SKM-1 (cell line): ENCODE measurements around the gene OGDHL.
"Not testable (repeated sequence)": the region's sequence is repeated elsewhere in the genome, so short reads cannot be mapped to it uniquely, and the experiment has no call there.

Source experiments
- DNase-seq: peaks from one replicate; lab custom pipeline; 2025; ENCODE audit not compliant: unreplicated experiment; lab: John Stamatoyannopoulos, UW

OGDHL gene

DNA sequence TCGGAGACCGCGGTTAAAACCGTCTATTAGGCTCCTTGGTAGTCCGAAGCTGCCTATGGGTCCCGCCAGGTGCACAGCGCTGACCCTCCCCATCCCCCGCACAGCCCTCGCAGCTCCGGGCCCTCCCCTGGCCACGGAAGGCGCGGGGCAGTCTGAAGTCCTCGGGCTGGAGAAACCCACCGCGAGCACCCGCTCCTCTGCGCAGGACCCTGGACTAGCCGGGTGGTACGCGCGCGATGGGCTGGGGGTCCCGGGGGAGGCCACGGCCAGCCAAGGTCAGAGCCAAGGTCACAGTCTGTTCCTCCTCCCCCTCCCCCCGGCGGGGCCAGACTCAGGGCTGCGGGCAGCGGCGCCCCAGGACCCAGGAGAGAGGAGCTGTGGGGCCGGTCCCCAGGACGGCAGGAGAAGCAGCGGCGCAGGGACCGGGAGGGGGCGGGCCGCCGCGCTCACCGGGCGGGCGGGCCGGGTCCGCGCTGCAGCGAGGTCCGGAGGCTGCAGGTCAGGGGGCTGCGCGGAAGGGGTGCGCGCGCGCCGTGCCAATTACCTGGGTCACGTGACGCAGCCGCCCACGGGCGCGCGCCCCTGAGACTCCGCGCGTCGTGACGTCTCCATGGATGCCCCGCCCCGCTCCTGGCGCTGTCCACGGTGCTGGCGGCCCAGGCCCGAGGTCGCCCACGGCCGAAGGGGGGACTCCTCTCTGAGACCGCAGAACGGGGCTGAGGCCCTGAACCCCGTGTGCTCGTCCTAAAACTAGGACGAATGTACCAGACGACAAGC, at the start of gene OGDHL:
OGDHL (minus strand) TSS at position 535 of the 777 bp plus-strand sequence. CDS start 3,731 bp downstream, outside the sequence.
- no peak for DNase-seq

DNA sequence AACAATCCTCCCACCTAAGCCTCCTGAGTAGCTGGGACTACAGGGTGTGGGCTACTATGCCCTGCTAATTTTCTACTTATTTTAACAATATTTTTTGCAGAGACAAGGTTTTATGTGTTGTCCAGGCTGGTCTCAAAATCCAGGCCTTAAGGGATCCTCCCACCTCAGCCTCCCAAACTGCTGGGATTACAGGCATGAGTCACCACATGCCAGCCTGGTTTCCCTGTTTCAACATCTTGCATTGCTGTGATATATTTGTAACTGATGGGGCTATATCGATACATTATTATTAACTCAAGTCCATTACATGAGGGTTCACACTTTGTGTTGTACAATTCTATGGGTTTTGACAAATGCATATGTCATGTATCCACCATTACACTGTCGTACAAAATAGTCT, 41.9 kb upstream of the OGDHL start:
- no peak for DNase-seq

GRCh38 chr10:49798275-49798674, 36.2 kb upstream of the OGDHL start:
- no peak for DNase-seq

GRCh38 chr10:49791100-49791499, 29.0 kb upstream of the OGDHL start:
- no peak for DNase-seq

- DNase-seq: no peak
Observed at GRCh38 chr10:49784681-49785080, 22.6 kb upstream of the OGDHL start.

- DNase-seq: no peak
Observed at GRCh38 chr10:49783645-49784044, 21.5 kb upstream of the OGDHL start.

DNA sequence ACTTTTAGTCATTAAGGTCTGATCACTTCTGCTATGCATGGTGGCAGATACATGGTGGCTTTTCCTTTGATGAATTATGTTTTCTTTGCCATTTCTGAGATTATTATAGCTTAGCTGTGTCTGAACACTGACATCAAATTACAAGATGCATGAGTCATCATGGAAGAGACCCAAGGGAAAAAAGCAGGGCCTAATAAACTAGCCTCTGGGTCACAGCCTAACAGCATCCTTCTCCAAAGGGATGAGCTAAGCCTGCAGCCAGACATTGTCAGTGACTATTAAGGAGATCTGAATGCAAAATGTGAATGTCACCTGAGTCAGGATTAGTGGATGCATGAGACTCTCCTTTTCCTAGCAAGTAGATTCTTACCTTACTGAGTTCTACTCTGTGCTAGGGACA, 19.1 kb upstream of the OGDHL start:
- DNase-seq: no peak

DNA sequence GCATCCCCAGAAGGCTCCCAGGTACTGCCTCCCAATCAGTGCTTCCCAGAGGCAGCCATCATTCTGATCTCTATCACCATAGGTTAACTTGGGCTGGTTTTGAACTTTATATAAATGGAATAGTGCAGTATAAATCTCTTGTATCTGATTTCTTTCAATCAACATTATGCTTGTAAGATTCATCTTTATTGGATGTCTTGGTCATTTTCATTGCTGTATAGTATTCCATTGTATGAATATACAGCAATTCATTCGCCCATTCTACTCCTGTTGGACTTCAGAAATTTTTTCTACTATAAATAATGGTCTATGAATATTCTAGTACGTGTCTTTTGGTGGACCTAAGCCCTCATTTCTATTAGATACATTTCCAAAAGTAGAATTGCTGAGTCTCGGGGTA, 16.1 kb upstream of the OGDHL start:
- DNase-seq: no peak

DNA sequence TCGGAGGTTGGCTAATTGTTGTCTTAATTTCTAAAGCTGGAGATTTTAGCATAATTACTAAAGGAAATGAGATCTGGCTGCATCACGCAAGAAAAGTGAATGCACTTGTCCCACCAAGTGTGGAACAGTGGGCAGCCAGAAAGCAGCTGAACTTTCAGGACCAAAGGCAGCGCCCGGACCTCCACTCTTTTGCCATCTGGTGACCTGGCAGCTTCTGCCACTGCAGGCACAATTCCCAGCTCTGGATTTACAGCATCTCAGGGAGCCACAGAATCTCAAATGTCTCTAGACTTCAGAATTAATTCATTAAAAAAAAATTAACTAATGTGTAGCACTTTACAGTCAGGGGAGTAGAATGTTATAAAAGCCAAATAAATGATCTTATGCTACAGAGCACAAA, 14.7 kb upstream of the OGDHL start:
- DNase-seq: no peak

- no peak for DNase-seq
Observed at GRCh38 chr10:49775014-49775413, 12.9 kb upstream of the OGDHL start.

GRCh38 chr10:49772944-49773343, 10.8 kb upstream of the OGDHL start:
- DNase-seq: not testable (repeated sequence)

DNA sequence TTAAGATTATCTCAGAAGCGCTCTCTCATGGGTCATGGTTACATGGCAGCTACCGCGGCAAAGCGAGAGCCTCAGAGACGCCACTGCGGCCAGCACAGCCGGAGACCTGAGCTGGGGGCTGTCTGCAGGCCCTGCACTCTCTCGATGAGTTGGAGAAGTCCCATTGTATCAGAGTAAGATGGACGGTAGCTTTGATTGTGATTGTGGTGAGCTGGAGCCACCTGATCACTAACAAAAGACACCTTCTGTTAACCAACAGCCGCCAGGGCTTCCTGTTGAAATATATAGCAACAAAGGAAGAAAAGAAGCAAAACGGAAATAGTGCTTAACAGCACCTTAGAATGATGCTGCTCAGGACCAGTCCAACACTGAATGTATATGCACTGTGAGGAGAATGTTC, 8.9 kb upstream of the OGDHL start:
- not testable (repeated sequence) for DNase-seq

DNA sequence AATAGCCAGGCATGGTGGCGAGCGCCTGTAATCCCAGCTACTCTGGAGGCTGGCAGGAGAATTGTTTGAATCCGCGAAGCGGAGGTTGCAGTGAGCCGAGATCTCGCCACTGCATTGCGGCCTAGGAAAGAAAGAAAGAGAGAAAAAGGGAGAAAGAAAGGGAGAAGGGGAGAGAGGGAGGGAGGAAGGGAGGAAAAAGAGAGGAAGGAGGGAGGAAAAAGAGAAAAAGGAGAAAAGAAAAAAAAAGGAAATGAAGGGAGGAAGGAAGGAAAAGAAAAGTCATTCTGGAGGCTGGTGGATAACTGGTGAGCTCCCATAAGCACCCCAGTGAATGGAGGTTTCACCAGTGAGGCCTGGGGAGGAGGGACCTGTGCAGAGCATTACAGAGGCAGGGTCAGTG, 7.6 kb upstream of the OGDHL start:
- DNase-seq: no peak

DNA sequence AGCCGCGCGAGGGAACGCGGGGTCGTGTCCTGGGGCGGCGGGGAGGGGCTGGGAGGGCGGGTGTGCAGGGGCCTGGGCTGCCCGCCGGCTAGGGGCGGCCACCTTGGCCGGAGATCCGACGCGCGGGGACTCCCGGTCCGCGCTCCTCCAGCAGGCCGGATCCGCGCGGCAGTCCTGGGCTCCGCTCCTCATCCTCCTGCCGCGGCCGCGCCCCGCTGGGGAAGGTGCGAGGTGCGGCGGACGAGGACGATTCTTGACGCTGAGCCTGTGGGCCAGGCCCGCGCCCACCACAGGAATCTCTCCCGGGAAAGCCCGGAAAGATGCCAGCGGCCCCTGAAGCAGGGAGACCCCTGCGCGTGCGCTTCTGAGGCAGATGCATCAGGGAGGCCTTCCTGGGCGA, 6.6 kb upstream of the OGDHL start:
- no peak for DNase-seq

DNA sequence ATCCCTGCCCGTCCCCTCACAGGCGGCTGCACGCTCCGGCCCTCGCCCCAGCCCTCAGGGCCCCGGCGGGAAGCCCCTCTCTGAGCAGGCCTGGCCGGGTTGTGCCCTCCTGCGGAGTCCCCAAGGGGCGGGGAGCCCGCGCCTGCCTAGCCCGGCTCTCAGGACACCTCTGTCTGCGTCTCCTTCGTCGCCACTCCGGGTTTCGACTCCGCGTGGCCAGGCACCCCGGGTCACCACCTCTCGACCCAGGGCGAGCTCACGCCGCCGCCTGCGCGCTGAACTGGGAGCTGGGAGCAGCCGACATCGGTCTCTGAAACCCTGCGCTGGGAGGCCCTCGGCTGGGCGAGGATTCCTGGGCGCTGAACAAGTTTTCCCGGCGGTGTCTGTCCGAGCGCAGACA, 6.2 kb upstream of the OGDHL start:
- DNase-seq: no peak

- no peak for DNase-seq
Observed at GRCh38 chr10:49767752-49768151, 5.6 kb upstream of the OGDHL start.

- DNase-seq: no peak
Observed at GRCh38 chr10:49766484-49766883, 4.4 kb upstream of the OGDHL start.

GRCh38 chr10:49762566-49762877, 399 bp upstream of the OGDHL start:
- no peak for DNase-seq

DNA sequence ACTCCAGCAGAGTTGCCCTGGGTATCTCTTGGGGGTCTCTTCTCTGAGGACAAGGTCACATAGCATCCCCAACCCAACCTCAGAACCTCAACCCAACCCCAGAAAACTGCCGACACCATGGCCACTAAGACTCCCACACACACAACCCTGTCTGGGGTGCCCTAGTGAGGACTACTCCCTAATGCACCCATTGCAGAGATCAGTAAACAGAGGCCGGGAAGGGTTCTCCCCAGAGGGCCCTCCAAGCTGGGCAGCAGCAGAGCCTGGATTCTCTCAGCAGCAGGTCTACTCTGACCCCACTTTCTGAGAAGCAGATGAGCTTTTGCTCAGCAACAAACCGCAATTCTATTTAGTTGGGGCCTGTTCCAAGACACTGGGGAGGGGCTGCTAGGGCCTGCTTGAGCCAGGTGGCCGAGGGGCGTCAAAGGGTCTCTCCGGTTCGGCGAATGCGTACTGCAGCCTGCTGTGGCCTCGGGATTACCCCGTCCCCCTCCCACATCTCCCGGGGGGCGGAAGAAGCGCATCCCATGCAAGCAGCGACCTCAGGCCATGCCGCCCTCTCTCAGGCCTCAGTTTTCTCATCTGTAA, 828 bp downstream of the OGDHL start:
- no peak for DNase-seq

DNA sequence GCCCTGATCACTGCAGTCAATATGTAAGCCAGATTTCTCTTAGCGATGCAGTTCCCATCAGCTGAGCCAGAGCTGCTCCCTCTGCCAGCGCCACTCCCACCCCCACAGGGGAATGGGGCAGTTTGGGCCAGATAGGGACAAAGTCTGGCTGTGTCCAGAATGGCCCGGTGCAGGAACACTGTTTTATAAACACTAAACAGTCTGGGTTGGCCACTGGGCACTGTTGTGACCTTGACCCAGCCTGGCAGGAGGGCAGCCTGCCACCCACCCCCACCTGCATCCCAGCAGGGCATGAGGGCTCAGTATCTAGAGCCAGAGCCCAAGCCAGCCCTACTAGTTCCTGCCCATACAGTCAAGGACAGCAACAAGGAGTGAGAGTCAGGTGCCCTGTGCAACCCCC, 1.3 kb downstream of the OGDHL start:
- no peak for DNase-seq

- no peak for DNase-seq
Observed at GRCh38 chr10:49759787-49760551, 2.2 kb downstream of the OGDHL start.

GRCh38 chr10:49758249-49758930, 3.7 kb downstream of the OGDHL start:
- no peak for DNase-seq
